Sigmoid colon (tissue), 7 donors: ENCODE results near the gene CTNNA2. TPM values are rescaled to one million over a fixed set of nuclear protein-coding genes. Genes with fewer than 3 reads are reported as not detected.

Experiments
- DNase-seq: peaks from one replicate; pipeline ENCODE4 v3.0.0-alpha.2; 2019
- H3K27ac ChIP-seq, 4 donors: fragments of 200-600 bp; sonication (generic); one replicate each; pipeline ENCODE4 v1.5.1; 2016 to 2019; ENCODE audit warnings: mild to moderate bottlenecking in 1 of 4
- H3K27me3 ChIP-seq, 3 donors: fragments of 200-600 bp; sonication (generic); one replicate each; pipeline ENCODE4 v1.5.1; 2019; ENCODE audit warnings: mild to moderate bottlenecking in 1 of 3
- H3K36me3 ChIP-seq, 4 donors: fragments of 200-600 bp; sonication (generic); one replicate each; pipeline ENCODE4 v1.5.1; 2016 to 2019
- H3K4me1 ChIP-seq, 4 donors: fragments of 200-600 bp; sonication (generic); one replicate each; pipeline ENCODE4 v1.5.1; 2017 to 2019
- H3K4me3 ChIP-seq, 4 donors: fragments of 200-600 bp; sonication (generic); one replicate each; pipeline ENCODE4 v1.5.1; 2017 to 2019; ENCODE audit warnings: mild to moderate bottlenecking in 2 of 4, moderate library complexity in 1 of 4
- H3K9me3 ChIP-seq, 4 donors: fragments of 200-600 bp in 3 of 4; sonication (generic) in 3 of 4; one replicate each; pipeline versions ENCODE4 v1.5.1 to v1.6.1; 2013 to 2019
- EP300 ChIP-seq, 4 donors: sonication (generic); formaldehyde crosslinking; IDR thresholded peaks; one replicate each; pipeline ENCODE4 v1.6.1; 2017; ENCODE audit warnings: antibody characterized with exemption in 4 of 4
- POLR2A ChIP-seq, 2 donors: fragments of 450-650 bp; IDR thresholded peaks; one replicate each; pipeline ENCODE4 v1.6.1; 2016; ENCODE audit warnings: antibody characterized with exemption in 2 of 2, mild to moderate bottlenecking in 2 of 2, moderate library complexity in 2 of 2
- POLR2AphosphoS5 ChIP-seq, 4 donors: sonication (generic); formaldehyde crosslinking; IDR thresholded peaks; one replicate each; pipeline ENCODE4 v1.6.1; 2017; ENCODE audit warnings: antibody characterized with exemption in 4 of 4
- WGBS, 2 donors: extraction: QIAGEN DNeasy Blood & Tissue Kit; methylation state at CpG; one replicate each; pipeline ENCODE4 v1.1.7; 2013; 5-methylcytosine and 5-hydroxymethylcytosine counted together
- intact Hi-C: fragments of 100-400 bp; cut with DNase I; formaldehyde crosslinking; loops from one replicate; pipeline ENCODE4 v1.15.1; 2023
- polyA plus RNA-seq, 3 donors: library from polyadenylated mRNA; stranded (reverse); fragments of 200-250 nt; gene quantifications; one replicate each; pipeline ENCODE4 v1.2.3, GENCODE V29; 2013
- total RNA-seq, 4 donors: library from RNA; depleted of rRNA; stranded (reverse); fragments of >200 nt; gene quantifications; one replicate each; pipeline ENCODE4 v1.1.0, GENCODE V29; 2016
- TF ChIP-seq, protein P1 (sequence below), 4 experiments: fragments of 450-650 bp in 3 of 4; fragments of 200-600 bp in 1 of 4; IDR thresholded peaks; one replicate each; pipeline ENCODE4 v1.5.1; 2016 to 2019; ENCODE audit warnings: antibody characterized with exemption in 4 of 4, mild to moderate bottlenecking in 3 of 4, moderate library complexity in 2 of 4
- donor health status: healthy with polysubstance abuse.
- donor health status: Bipolar disorder and iron deficiency.
- donor health status: healthy.

CTNNA2 gene
- total and polyA plus RNA-seq, 7 donors, result 1.4 to 8.6 (median 3.8) TPM; not detected in 2

- WGBS, 2 donors, result 88 to 92% methylated on average over 10 of the region's 10 CpGs
- no peak overlapping the region for H3K27ac ChIP-seq
- intact Hi-C loops, result no loop called here
- no peak for DNase-seq
- TF ChIP-seq POLR2AphosphoS5 (IDR thresholded peaks at IDR 0.05) (no peak), EP300 (IDR thresholded peaks at IDR 0.05) (no peak), POLR2A (IDR thresholded peaks at IDR 0.05) (no peak)
- TF ChIP-seq, protein P1, sequence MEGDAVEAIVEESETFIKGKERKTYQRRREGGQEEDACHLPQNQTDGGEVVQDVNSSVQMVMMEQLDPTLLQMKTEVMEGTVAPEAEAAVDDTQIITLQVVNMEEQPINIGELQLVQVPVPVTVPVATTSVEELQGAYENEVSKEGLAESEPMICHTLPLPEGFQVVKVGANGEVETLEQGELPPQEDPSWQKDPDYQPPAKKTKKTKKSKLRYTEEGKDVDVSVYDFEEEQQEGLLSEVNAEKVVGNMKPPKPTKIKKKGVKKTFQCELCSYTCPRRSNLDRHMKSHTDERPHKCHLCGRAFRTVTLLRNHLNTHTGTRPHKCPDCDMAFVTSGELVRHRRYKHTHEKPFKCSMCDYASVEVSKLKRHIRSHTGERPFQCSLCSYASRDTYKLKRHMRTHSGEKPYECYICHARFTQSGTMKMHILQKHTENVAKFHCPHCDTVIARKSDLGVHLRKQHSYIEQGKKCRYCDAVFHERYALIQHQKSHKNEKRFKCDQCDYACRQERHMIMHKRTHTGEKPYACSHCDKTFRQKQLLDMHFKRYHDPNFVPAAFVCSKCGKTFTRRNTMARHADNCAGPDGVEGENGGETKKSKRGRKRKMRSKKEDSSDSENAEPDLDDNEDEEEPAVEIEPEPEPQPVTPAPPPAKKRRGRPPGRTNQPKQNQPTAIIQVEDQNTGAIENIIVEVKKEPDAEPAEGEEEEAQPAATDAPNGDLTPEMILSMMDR (IDR thresholded peaks at IDR 0.05), result no peak
- no peaks in the 10 kb centered on the region for H3K27me3 ChIP-seq
- H3K4me1 ChIP-seq, result no peaks in the 10 kb centered on the region
- no peaks in the 10 kb centered on the region for H3K36me3 ChIP-seq
- H3K9me3 ChIP-seq, result no peaks in the 10 kb centered on the region
- H3K4me3 ChIP-seq, result no peak overlapping the region
Measured at GRCh38 chr2:80573950-80574349, 1061.1 kb downstream of the CTNNA2 start.

DNA sequence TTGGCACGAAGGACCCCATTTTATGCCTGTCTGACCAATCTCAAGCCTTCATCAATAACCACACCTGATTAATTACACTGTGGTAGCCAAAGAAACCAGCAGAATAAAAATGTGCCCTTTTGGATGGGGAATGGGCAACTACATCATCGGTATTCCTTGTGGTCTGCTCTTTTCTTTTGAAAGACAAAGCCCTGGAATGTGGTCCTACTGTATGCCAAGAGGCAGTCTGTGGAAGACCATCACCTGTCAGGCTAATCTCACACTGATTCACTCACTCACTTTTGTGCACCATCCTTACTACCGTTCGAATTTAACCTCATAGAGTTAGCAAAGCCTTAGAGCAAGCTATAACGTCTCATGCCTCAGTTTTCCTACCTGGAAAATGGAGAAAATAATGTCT lies 1066.9 kb downstream of the CTNNA2 start:
- TF ChIP-seq POLR2A (IDR thresholded peaks at IDR 0.05) (no peak), POLR2AphosphoS5 (IDR thresholded peaks at IDR 0.05) (no peak), EP300 (IDR thresholded peaks at IDR 0.05) (no peak)
- TF ChIP-seq, protein P1 (IDR thresholded peaks at IDR 0.05), result no peak
- Histone ChIP-seq H3K27me3 (no peaks in the 10 kb centered on the region), H3K4me3 (no peak overlapping the region), H3K9me3 (no peaks in the 10 kb centered on the region), H3K27ac (no peak overlapping the region), H3K4me1 (no peaks in the 10 kb centered on the region), H3K36me3 (no peaks in the 10 kb centered on the region)
- intact Hi-C loops, result no loop called here
- no peak for DNase-seq
- 79 to 82% methylated on average over 5 of the region's 5 CpGs for WGBS, 2 donors

DNA sequence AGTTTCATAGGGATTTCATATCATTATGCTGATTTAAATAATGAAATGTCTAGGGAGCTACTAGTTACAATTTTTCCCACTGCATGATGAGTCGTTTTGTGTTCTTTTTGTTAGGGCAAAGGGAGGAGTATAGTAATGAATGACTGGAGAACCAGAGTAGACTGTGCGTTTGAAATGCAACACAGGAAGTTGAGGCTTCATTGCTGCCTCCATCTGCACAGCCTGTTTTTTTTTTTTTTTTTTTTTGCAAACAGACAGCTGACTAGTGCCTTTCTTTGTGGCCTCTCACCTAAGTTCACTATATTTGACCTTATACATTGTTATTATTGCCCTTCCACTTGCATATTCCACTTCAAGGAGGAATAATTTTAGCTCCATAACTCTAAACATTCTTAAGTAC lies 1078.4 kb downstream of the CTNNA2 start:
- intact Hi-C loops, result no loop called here
- Histone ChIP-seq H3K36me3 (no peaks in the 10 kb centered on the region), H3K9me3 (no peaks in the 10 kb centered on the region), H3K4me1 (no peaks in the 10 kb centered on the region), H3K4me3 (no peak overlapping the region), H3K27ac (no peak overlapping the region), H3K27me3 (no peaks in the 10 kb centered on the region)
- DNase-seq, result no peak
- TF ChIP-seq EP300 (IDR thresholded peaks at IDR 0.05) (no peak), POLR2AphosphoS5 (IDR thresholded peaks at IDR 0.05) (no peak), POLR2A (IDR thresholded peaks at IDR 0.05) (no peak)
- TF ChIP-seq, protein P1 (IDR thresholded peaks at IDR 0.05), result no peak
- 35 to 42% methylated on average over 2 of the region's 2 CpGs for WGBS, 2 donors

DNA sequence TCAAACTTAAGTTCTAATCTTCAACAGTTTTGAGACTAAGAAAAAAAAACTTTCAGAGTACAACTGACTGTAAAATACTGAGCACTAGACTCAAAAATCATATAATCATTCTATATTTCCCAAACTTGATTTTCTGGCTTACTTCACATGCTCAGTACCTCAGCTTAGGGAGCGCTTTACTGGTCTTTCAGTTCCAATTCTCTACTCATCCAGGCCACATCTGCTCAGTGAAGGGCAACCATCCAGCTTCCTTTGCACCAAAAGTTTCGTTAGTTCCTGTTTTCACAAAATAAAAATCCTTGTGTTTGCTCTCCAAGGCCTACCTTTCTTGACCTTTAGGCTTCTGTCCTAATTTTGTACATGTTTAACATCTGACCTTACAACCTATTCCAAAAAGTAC lies 1079.3 kb downstream of the CTNNA2 start:
- H3K4me1 ChIP-seq, result no peaks in the 10 kb centered on the region
- H3K27ac ChIP-seq, result no peak overlapping the region
- no peaks in the 10 kb centered on the region for H3K27me3 ChIP-seq
- no peaks in the 10 kb centered on the region for H3K9me3 ChIP-seq
- 72 to 76% methylated on average over 2 of the region's 2 CpGs for WGBS, 2 donors
- no peaks in the 10 kb centered on the region for H3K36me3 ChIP-seq
- intact Hi-C loops, result no loop called here
- no peak for TF ChIP-seq POLR2AphosphoS5 (IDR thresholded peaks at IDR 0.05)
- no peak for TF ChIP-seq EP300 (IDR thresholded peaks at IDR 0.05)
- no peak for TF ChIP-seq POLR2A (IDR thresholded peaks at IDR 0.05)
- TF ChIP-seq, protein P1 (IDR thresholded peaks at IDR 0.05), result no peak
- DNase-seq, result no peak
- no peak overlapping the region for H3K4me3 ChIP-seq

GRCh38 chr2:80610108-80610507 lies 1097.3 kb downstream of the CTNNA2 start:
- Histone ChIP-seq H3K27me3 (no peaks in the 10 kb centered on the region), H3K4me3 (no peak overlapping the region), H3K36me3 (no peaks in the 10 kb centered on the region), H3K27ac (no peak overlapping the region), H3K4me1 (no peaks in the 10 kb centered on the region), H3K9me3 (no peaks in the 10 kb centered on the region)
- intact Hi-C loops, result no loop called here
- no peak for DNase-seq
- TF ChIP-seq, protein P1 (IDR thresholded peaks at IDR 0.05), result no peak
- no peak for TF ChIP-seq POLR2A (IDR thresholded peaks at IDR 0.05)
- TF ChIP-seq EP300 (IDR thresholded peaks at IDR 0.05), result no peak
- no peak for TF ChIP-seq POLR2AphosphoS5 (IDR thresholded peaks at IDR 0.05)
